ENCODE results near the gene CLDN20. TPM values are rescaled to one million over a fixed set of nuclear protein-coding genes. Genes with fewer than 3 reads are reported as not detected.
A peak's percentile ranks its signal among the peaks of the same experiment; 100 is the strongest.

The CLDN20 gene
- total RNA-seq, 1 donor from 2014 or later = not detected

DNA sequence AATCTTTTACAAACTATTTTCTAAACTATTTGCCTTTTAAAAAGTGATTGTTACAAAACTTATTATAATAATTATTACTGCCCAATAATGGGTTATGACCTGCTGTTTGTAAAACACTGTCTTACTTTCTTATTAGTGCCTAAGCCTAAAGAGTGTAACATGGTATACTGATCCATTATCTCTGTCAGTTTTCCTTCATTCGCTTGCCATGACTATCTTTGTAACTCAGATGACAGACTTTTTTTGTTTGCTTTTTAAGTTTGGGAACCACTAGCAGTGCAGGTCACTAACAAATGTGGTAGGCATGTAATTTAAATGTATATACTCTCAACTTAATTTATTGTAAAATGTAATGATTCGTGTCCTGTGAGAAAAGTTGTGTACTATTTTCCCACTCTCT is 60.4 kb downstream of the CLDN20 start:
- H3K4me1 ChIP-seq = no peaks in the 10 kb centered on the region
- TF ChIP-seq, protein P1, sequence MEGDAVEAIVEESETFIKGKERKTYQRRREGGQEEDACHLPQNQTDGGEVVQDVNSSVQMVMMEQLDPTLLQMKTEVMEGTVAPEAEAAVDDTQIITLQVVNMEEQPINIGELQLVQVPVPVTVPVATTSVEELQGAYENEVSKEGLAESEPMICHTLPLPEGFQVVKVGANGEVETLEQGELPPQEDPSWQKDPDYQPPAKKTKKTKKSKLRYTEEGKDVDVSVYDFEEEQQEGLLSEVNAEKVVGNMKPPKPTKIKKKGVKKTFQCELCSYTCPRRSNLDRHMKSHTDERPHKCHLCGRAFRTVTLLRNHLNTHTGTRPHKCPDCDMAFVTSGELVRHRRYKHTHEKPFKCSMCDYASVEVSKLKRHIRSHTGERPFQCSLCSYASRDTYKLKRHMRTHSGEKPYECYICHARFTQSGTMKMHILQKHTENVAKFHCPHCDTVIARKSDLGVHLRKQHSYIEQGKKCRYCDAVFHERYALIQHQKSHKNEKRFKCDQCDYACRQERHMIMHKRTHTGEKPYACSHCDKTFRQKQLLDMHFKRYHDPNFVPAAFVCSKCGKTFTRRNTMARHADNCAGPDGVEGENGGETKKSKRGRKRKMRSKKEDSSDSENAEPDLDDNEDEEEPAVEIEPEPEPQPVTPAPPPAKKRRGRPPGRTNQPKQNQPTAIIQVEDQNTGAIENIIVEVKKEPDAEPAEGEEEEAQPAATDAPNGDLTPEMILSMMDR (IDR thresholded peaks at IDR 0.05; ENCODE audit: borderline replicate concordance) = no peak
- DNase-seq = no peak

DNA sequence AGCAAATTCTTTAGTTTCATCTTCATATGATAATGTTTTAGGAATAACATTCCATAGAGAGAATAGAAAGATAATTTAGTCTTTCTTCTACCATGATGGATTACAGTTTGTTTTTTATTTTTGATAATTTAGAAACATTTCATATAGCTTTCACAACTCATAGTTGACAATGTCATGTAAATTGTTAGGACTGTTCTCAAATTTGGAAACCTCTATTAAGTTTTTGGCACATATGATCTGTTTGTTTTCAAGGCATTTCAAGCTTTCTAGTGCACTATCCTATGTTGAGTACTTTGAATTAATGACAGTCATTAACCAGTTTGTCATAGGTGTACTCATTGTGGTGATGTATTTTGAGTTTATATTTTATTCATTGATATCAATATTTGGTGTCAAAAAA is 61.2 kb downstream of the CLDN20 start:
- intact Hi-C loops (cut with micrococcal nuclease) = no loop called here
- TF ChIP-seq, protein P1 (IDR thresholded peaks at IDR 0.05; ENCODE audit: borderline replicate concordance) = no peak
- H3K9me3 ChIP-seq (replicated peaks) = no peaks in the 10 kb centered on the region
- H3K36me3 ChIP-seq = no peaks in the 10 kb centered on the region
- no peak for DNase-seq
- no peak overlapping the region for H3K27ac ChIP-seq (replicated peaks)
- H3K27me3 ChIP-seq (ENCODE audit: low read depth) = no peaks in the 10 kb centered on the region
- no peaks in the 10 kb centered on the region for H3K4me1 ChIP-seq
- H3K4me3 ChIP-seq = no peak overlapping the region

More for the DNA sequence above, 60.4 kb downstream of the CLDN20 start:
- no peak overlapping the region for H3K4me3 ChIP-seq
- no peaks in the 10 kb centered on the region for H3K36me3 ChIP-seq
- intact Hi-C loops (cut with micrococcal nuclease) = no loop called here
- H3K9me3 ChIP-seq (replicated peaks) = no peaks in the 10 kb centered on the region
- H3K27ac ChIP-seq (replicated peaks) = no peak overlapping the region
- H3K27me3 ChIP-seq (ENCODE audit: low read depth) = no peaks in the 10 kb centered on the region

DNA sequence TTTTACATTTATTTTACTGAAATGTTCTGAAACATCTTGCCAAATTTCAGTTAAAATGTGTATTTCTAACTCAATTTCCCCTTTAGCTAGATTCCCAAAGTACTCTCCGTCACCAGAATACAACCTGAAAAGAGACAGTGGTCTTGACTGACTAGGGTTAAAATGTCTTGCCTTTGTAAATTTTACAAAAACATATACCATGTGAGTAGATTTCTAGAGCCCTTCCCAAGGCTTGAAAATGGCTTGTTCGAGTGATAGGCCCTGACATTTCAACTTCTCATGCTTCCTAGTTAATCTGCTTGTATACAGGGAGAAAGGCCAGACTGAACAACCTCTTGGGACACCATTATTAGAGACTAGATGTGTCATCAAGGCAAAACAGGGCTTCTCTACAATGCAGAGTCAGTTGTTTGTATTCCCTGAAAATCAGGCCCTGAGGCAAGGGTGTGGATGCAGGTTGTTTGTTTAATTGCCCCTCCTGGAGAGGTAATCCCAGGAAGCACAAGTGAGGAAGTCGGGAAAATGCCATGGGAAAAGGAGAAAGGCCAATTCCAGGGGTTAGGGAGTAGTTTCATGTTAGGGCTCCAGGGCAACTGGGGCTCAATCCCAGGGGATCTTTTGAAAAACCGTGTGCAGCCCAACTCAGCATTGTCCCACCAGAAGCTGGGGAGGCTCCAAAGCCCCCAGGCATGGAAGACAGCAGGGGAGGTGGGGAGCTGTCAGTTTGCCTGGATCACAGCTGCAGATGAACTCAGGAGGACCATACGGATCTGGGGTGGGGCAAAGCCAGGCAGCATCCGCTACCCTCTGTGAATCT is 62.1 kb downstream of the CLDN20 start:
- no peak for DNase-seq
- H3K27me3 ChIP-seq (ENCODE audit: low read depth) = no peaks in the 10 kb centered on the region
- H3K9me3 ChIP-seq (replicated peaks) = no peaks in the 10 kb centered on the region
- intact Hi-C loops (cut with micrococcal nuclease) = no loop called here
- H3K4me1 ChIP-seq = no peaks in the 10 kb centered on the region
- H3K36me3 ChIP-seq = no peaks in the 10 kb centered on the region
- TF ChIP-seq, protein P1 (IDR thresholded peaks at IDR 0.05; ENCODE audit: borderline replicate concordance) = no peak
- H3K4me3 ChIP-seq = peak overlapping the region; percentile 43
- H3K27ac ChIP-seq (replicated peaks) = no peak overlapping the region

Other genes starting within 250 kb of the CLDN20 start
- 18.8 TPM for gene TFB1M, start 50.5 kb downstream of the CLDN20 start, total RNA-seq
- not detected for gene NOX3, start 191.8 kb downstream of the CLDN20 start, total RNA-seq